ENCODE data around the gene ESR1. TPM values are rescaled to one million over a fixed set of nuclear protein-coding genes. Genes with fewer than 3 reads are reported as not detected.

ESR1 gene
- 1 to 10 TPM in 1 of 2 experiments, under 1 TPM in 1; 0.49 to 2.8 TPM for total RNA-seq
- polyA plus RNA-seq, result under 1 TPM; 0.11 to 0.44 (median 0.41) TPM
- total RNA-seq, result 0 to 1.5 (median 0.29) reads per million in 6 experiments

DNA sequence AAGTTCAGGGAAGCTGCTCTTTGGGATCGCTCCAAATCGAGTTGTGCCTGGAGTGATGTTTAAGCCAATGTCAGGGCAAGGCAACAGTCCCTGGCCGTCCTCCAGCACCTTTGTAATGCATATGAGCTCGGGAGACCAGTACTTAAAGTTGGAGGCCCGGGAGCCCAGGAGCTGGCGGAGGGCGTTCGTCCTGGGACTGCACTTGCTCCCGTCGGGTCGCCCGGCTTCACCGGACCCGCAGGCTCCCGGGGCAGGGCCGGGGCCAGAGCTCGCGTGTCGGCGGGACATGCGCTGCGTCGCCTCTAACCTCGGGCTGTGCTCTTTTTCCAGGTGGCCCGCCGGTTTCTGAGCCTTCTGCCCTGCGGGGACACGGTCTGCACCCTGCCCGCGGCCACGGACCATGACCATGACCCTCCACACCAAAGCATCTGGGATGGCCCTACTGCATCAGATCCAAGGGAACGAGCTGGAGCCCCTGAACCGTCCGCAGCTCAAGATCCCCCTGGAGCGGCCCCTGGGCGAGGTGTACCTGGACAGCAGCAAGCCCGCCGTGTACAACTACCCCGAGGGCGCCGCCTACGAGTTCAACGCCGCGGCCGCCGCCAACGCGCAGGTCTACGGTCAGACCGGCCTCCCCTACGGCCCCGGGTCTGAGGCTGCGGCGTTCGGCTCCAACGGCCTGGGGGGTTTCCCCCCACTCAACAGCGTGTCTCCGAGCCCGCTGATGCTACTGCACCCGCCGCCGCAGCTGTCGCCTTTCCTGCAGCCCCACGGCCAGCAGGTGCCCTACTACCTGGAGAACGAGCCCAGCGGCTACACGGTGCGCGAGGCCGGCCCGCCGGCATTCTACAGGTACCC lies at the start of gene ESR1:
ESR1 (plus strand) TSS at position 170 of the 858 bp plus-strand sequence; CDS start at position 401, 231 bp downstream.
- no peak for DNase-seq
- POLR2A ChIA-PET, result no interaction called here
- no peak for ATAC-seq
- Mint-ChIP-seq H3K4me3 (peak within 1 kb of the TSS; percentile 34 to 80 (median 60)), H3K9me3 (peaks cover 0 to 11% (median 0%) of the 10 kb centered on the region in 9 donors), H3K4me1 (peaks cover 10 to 26% (median 14%) of the 10 kb centered on the region in 4 donors), H3K27ac (peak within 1 kb of the TSS in 1 of 10 donors; percentile 35), H3K36me3 (no peaks in the 10 kb centered on the region), H3K27me3 (peaks cover 31 to 77% (median 39%) of the 10 kb centered on the region in 5 donors)

DNA sequence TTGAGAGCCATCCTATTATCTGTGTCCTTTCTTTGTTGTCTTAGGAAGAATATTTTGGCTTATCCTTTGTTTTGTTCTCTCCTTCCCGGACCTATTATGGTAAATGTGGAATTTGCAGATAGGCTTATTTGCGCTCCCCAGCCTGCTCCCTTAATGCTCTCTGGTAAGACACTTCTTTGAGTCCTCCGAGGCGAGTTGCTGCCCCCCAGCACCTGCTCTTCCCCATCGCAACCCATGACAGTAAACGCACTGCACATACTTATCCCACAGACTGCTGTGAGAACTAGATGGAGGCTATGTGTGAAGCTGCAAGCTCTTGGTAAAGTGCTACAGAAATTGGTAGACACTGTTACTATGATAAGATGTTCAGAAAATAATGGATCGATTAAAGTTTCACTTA lies 47.0 kb upstream of the ESR1 start:
- DNase-seq (no peak), ATAC-seq (no peak)
- Mint-ChIP-seq H3K4me3 (no peak overlapping the region), H3K27ac (no peak overlapping the region), H3K36me3 (no peaks in the 10 kb centered on the region), H3K4me1 (peaks cover 3 to 21% (median 11%) of the 10 kb centered on the region in 4 donors), H3K27me3 (peaks cover 2 to 18% (median 7%) of the 10 kb centered on the region in 5 donors), H3K9me3 (no peaks in the 10 kb centered on the region)
- POLR2A ChIA-PET, result no interaction called here

DNA sequence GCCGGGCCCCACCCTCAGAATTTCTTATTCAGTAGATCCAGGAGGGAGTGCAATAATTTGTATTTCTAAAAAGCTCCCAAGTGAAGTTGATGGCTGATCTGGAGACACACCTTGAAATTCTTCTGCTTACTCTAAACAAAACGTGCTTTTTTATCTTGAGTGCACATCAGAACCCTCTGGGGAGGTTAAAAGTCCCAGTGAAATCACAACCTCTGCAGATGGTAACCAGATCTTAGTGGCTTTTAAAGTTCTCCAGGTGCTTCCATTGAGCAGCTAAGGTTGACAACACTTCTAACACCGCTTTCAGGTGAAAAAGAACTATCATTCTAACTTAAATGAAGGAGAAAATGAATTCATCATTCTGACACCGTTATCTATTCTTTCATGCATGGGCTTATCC lies 45.6 kb upstream of the ESR1 start:
- peaks cover 2 to 15% (median 9%) of the 10 kb centered on the region in 5 donors for H3K27me3 Mint-ChIP-seq
- H3K36me3 Mint-ChIP-seq, result no peaks in the 10 kb centered on the region
- ATAC-seq, result no peak
- no peaks in the 10 kb centered on the region for H3K9me3 Mint-ChIP-seq
- DNase-seq, result no peak
- H3K4me3 Mint-ChIP-seq, result no peak overlapping the region
- POLR2A ChIA-PET, result no interaction called here
- H3K27ac Mint-ChIP-seq, result no peak overlapping the region
- H3K4me1 Mint-ChIP-seq, result peaks cover 3 to 21% (median 11%) of the 10 kb centered on the region in 4 donors

DNA sequence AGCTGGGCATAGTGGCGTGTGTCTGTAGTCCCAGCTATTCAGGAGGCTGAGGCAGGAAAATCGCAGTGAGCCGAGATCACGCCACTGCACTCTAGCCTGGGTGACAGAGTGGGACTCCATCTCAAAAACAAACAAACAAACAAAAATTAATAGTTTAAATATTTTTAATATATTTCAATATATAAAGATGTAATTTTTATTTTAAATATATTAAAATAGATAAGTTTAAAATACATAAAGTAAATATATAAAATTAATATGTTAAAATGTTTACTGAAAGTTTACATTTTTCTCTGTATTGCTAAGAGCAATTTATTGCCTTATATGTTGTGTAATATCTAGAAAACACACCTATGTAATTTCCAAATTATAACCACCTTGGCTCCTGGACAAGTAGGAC lies 44.7 kb upstream of the ESR1 start:
- Mint-ChIP-seq H3K36me3 (no peaks in the 10 kb centered on the region), H3K9me3 (no peaks in the 10 kb centered on the region), H3K27ac (no peak overlapping the region), H3K4me1 (peaks cover 3 to 13% (median 7%) of the 10 kb centered on the region in 4 donors), H3K27me3 (peaks cover 2 to 16% (median 10%) of the 10 kb centered on the region in 5 donors), H3K4me3 (no peak overlapping the region)
- no peak for ATAC-seq
- no peak for DNase-seq
- POLR2A ChIA-PET, result no interaction called here

DNA sequence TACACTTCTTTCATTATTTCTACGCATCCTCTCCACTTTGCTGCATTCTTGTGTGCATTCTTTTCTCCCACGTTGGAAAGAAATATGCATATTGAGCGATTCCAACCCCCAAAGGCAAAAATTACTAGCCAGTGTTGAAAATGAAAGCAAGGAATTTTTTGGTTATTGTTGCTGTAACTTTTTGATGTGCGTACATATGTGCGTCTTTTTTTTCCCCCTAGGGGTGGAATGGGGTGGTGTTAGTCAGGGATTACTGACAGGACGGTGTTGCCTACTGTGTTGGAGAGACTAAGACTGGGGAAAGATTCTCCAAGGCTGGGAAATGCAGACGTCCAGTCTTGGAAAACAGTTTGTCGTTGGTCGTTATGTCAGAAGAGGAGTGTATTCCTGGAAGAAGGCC lies 44.2 kb upstream of the ESR1 start:
- Mint-ChIP-seq H3K9me3 (no peaks in the 10 kb centered on the region), H3K27ac (no peak overlapping the region), H3K36me3 (no peaks in the 10 kb centered on the region), H3K4me1 (peaks cover 3 to 12% (median 6%) of the 10 kb centered on the region in 4 donors), H3K27me3 (peaks cover 2 to 16% (median 12%) of the 10 kb centered on the region in 5 donors), H3K4me3 (no peak overlapping the region)
- POLR2A ChIA-PET, result no interaction called here
- DNase-seq (no peak), ATAC-seq (no peak)

DNA sequence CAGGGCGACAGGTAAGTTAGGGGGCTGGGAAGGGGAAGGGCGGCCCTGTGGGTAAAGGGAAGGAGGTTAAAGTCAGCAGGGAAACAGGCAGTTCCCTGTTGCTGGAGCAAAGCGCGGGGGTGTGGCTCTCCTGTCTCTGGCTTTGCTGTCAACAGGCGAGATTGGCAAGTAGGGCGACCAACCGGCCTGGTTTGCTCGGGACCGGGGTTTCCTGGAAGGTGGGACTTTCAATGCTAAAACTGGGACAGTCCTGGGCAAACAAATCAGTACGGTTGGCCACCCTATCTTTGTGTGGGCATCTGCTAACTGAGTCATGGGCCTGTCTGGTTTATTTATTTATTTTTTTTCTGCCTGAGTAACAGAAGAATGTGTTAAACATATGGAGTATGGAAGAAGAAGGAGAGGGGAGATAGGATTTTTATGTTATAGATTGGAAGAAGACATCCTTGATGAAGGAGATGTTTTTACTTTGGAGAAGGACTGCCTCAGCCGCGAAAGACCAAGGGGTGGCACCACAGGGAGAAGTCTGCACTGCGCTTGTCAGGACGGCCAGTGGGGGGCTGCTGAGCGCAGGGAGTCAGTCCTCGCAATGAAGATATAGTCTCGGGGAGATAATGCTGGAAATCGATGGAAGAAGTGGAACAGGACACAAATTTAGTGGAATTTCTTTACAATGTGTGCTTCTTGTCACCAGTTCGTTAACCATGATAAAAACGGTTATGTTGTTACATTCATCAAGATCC lies 43.4 kb upstream of the ESR1 start:
- peak in 7 of 10 donors; percentile 3 to 21 (median 13) for DNase-seq
- H3K27me3 Mint-ChIP-seq, result peaks cover 2 to 18% (median 13%) of the 10 kb centered on the region in 5 donors
- POLR2A ChIA-PET, result no interaction called here
- H3K9me3 Mint-ChIP-seq, result no peaks in the 10 kb centered on the region
- ATAC-seq, result peak; percentile 74 to 76
- H3K36me3 Mint-ChIP-seq, result no peaks in the 10 kb centered on the region
- no peak overlapping the region for H3K27ac Mint-ChIP-seq
- peak overlapping the region in 9 of 10 donors; percentile 24 to 58 (median 36) for H3K4me3 Mint-ChIP-seq
- H3K4me1 Mint-ChIP-seq, result peaks cover 3 to 12% (median 6%) of the 10 kb centered on the region in 4 donors

DNA sequence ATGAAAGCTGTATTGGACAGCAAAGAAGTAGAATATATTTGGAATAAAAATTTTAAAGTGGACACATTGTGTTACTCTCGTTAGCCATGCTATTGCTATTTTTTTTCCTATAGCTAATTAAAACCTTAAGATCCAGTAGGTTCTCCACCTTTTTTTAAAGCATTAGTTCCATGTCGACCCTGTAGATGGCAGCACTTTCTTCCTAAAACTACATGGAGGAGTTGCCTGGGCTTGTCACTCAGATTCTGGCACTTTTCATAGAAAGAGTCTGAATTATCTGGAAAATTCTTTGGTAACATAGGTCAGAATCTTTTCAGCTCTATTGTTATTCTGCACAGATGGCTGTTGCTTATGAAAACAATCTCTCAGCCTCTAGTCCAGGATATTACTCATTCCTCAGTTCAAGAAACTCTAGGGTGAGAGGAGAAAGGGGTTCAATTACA lies 42.0 kb upstream of the ESR1 start:
- POLR2A ChIA-PET, result no interaction called here
- H3K4me1 Mint-ChIP-seq, result peaks cover 3 to 12% (median 6%) of the 10 kb centered on the region in 4 donors
- no peaks in the 10 kb centered on the region for H3K9me3 Mint-ChIP-seq
- H3K36me3 Mint-ChIP-seq, result no peaks in the 10 kb centered on the region
- peak in 6 of 10 donors; percentile 5 to 40 (median 27) for DNase-seq
- no peak overlapping the region for H3K27ac Mint-ChIP-seq
- peak in 1 of 2 donors; percentile 30 for ATAC-seq
- peaks cover 4 to 26% (median 18%) of the 10 kb centered on the region in 5 donors for H3K27me3 Mint-ChIP-seq
- no peak overlapping the region for H3K4me3 Mint-ChIP-seq

DNA sequence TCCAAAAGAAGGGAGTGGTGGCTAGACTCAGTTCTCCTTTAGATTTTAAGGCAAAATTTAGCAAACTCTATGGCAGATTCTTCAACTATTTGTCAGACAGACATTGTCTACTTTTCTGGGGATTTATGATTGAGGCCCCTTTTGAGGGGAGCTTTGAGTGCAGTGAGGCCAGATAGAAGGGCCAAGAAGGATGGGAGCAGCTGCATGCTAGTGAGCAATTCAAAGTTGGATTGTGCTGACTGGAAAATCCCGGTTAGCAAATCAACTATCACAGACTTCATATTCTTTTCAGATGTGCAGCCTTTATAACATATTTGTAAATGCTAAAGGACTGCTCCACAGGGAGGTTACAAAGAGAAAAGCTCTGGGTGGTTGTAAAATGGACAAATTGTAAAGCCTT lies 35.0 kb upstream of the ESR1 start:
- DNase-seq (no peak), ATAC-seq (no peak)
- H3K4me3 Mint-ChIP-seq, result no peak overlapping the region
- no peak overlapping the region for H3K27ac Mint-ChIP-seq
- peaks cover 0 to 5% (median 0%) of the 10 kb centered on the region in 3 donors for H3K36me3 Mint-ChIP-seq
- no peaks in the 10 kb centered on the region for H3K9me3 Mint-ChIP-seq
- H3K27me3 Mint-ChIP-seq, result peaks cover 6 to 21% (median 16%) of the 10 kb centered on the region in 5 donors
- POLR2A ChIA-PET, result no interaction called here
- no peaks in the 10 kb centered on the region for H3K4me1 Mint-ChIP-seq

DNA sequence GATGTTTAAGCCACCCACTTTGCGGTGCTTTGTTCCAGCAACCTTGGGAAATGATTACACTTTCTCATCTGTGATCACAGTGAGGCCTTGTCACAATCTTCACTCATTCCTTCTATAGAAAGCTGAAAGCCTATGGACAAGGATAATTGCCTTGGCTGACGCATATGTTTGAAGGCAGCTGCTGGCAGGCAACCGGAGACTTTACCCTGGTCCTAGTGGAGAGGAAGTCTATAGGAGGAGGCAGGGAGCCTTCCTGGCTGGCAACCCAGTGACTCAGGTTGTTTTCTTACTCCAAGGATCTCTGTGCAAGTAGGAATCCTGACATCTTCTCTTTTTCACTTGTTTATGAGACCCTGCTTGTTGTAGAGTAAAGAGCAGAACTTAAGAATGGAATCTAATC lies 34.1 kb upstream of the ESR1 start:
- Mint-ChIP-seq H3K4me1 (no peaks in the 10 kb centered on the region), H3K4me3 (no peak overlapping the region), H3K27ac (no peak overlapping the region), H3K27me3 (peaks cover 6 to 21% (median 13%) of the 10 kb centered on the region in 5 donors), H3K36me3 (peaks cover 0 to 5% (median 0%) of the 10 kb centered on the region in 3 donors), H3K9me3 (no peaks in the 10 kb centered on the region)
- no peak for ATAC-seq
- no peak for DNase-seq
- POLR2A ChIA-PET, result no interaction called here

DNA sequence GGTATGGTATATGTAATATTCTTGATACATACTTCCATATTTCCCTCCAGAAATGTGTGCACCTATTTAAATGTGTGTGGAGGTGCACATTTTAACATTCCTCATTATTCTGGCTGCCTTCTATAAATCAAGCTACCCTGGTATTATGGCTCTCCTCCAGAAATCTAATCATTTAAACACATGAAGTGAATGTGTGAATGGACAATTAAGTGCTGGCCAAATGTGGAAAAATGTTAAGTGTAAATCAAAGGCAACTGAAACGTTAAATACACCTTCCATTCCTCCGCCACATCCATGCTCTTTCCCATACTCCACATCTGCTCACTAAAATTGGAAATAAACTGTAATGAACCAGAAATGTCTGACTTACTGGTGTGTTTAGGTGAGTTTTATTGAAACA lies 24.9 kb upstream of the ESR1 start:
- no peak overlapping the region for H3K4me3 Mint-ChIP-seq
- H3K27me3 Mint-ChIP-seq, result peaks cover 0 to 14% (median 2%) of the 10 kb centered on the region in 5 donors
- H3K27ac Mint-ChIP-seq, result no peak overlapping the region
- no peaks in the 10 kb centered on the region for H3K4me1 Mint-ChIP-seq
- H3K36me3 Mint-ChIP-seq, result no peaks in the 10 kb centered on the region
- DNase-seq (no peak), ATAC-seq (no peak)
- POLR2A ChIA-PET, result no interaction called here
- peaks cover 0 to 3% (median 0%) of the 10 kb centered on the region in 9 donors for H3K9me3 Mint-ChIP-seq

DNA sequence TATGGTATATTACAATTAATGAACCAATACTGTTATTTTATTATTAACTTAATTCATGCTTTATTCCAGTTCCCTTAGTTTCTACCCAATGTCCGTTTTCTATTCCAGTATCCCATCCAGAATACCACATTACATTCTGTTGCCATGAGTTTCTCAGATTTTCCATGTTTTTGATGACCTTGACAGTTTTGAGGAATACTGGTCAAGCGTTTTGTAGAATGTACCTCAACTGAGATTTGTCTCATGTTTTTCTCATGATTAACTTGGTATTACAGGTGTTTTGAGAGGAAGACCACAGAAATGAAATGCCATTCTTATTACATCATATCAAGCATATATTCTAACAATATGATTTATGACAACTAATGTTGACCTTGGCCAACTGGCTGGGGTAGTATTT lies 23.8 kb upstream of the ESR1 start:
- DNase-seq (no peak), ATAC-seq (no peak)
- peaks cover 0 to 18% (median 2%) of the 10 kb centered on the region in 5 donors for H3K27me3 Mint-ChIP-seq
- H3K27ac Mint-ChIP-seq, result no peak overlapping the region
- no peak overlapping the region for H3K4me3 Mint-ChIP-seq
- no peaks in the 10 kb centered on the region for H3K4me1 Mint-ChIP-seq
- POLR2A ChIA-PET, result no interaction called here
- peaks cover 0 to 6% (median 0%) of the 10 kb centered on the region in 9 donors for H3K9me3 Mint-ChIP-seq
- peaks cover 0 to 4% (median 0%) of the 10 kb centered on the region in 3 donors for H3K36me3 Mint-ChIP-seq

DNA sequence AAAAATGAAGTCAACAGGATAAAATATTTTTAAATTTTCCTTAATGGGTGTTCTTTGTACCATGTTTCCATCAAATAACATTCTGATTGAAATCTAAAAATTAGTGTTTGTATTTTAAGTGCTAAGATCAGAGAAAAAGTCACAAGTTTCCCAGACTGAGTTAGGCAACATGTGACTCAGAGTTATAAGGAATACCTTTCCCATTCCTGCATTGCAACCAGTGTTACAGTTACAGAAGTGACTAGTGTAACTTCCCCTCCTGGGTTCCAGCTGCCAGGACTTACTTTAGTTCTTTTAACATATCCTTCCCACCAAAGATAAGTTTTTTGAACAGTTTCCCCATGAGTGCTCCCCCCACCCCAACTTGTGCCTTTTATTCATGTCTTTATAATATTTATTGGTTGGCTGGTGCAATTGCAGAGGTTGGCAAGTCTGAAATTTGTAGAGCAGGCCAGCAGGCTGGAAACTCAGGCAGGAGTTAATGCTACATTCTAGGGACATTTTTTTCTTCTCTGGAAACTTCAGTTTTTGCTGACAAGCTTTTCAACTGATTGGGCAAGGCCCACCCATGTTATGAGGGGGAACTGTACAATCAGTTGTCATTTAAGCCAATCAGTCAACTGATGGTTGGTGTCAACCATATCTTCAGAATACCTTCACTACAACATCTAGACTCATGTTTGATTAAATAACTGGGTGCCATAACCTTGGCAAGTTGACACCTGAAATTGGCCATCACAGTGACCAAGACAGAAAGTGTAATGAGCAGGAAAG lies 22.9 kb upstream of the ESR1 start:
- Mint-ChIP-seq H3K9me3 (peaks cover 0 to 5% (median 0%) of the 10 kb centered on the region in 9 donors), H3K27me3 (peaks cover 0 to 18% (median 2%) of the 10 kb centered on the region in 5 donors), H3K4me3 (no peak overlapping the region), H3K27ac (peak overlapping the region in 1 of 10 donors; percentile 24), H3K36me3 (peaks cover 0 to 4% (median 0%) of the 10 kb centered on the region in 3 donors), H3K4me1 (no peaks in the 10 kb centered on the region)
- POLR2A ChIA-PET, result no interaction called here
- DNase-seq (no peak), ATAC-seq (no peak)

Data from naive thymus-derived CD8-positive, alpha-beta T cell (primary cell).